ENCODE results near the gene RPL3.

Gene RPL3

DNA sequence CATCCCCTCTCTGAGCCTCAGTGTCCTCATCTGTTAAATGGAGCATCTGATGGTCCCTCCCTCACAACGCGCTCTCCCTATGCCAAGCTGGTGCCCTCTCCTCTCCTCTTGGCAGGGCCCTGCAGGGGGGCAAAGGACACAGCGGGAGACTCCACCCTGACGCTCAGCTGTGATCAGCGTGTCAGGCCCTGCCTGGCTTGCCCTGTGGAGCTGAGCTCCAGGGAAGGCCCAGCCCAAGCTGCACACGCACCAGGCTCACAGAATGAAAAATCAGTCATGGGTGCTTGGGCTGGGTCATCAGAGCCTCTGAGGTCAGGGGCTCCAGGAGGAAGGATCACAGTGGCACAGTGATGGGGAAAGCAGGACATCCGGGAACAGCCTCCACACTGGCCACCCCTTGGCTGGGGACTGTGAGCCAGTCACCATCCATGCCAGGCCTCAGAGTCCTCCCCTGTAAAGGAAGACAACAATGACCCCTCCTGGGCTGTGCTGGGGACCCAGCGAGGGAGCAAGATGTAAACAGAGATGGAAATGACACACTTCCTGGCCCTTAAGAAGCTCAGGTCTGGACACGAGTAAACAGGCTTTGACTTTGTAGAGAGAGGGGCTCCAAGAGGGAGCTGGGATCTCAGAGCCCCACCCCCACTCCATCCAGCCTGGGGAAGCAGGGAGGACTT is 36.6 kb downstream of the RPL3 start:
- peak; percentile 81 for DNase-seq (ENCODE audit: low spot score)

DNA sequence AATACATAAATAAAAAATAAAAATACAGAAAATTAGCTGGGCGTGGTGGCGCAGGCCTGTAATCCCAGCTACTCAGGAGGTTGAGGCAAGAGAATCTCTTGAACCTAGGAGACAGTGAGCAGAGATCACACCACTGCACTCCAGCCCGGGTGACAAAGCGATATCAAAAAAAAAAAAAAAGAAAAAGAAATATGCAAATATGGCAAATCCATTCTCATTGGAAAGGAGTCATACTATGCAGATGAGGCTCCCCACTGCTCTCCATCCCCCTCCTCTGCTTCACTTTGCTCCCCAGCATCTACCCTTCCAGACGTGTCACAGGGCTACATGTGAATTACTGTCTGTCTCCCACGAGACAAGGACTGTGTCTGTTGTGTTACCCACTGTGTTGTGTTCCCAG is 38.3 kb downstream of the RPL3 start:
- no peak for DNase-seq (ENCODE audit: low spot score)

DNA sequence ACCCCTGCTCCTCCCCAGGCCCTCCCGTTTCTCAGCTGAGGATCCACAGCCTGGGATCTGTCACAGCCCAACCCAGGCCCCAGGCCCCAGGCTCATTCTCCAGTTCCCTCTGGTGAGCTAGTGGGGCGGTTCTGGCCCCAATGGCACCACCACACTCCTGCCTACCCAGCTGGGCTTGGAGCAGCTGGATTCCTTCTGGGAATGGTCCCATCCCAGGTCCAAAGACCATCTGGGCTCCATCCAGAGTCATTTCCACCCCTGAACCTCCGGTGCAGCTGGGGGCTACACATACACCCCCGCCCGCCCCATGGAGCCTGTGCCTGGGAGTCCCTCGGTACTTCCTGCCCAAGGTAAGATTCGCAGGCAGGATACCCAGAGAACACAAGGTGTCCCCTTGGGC is 39.2 kb downstream of the RPL3 start:
- DNase-seq (ENCODE audit: low spot score) = no peak

DNA sequence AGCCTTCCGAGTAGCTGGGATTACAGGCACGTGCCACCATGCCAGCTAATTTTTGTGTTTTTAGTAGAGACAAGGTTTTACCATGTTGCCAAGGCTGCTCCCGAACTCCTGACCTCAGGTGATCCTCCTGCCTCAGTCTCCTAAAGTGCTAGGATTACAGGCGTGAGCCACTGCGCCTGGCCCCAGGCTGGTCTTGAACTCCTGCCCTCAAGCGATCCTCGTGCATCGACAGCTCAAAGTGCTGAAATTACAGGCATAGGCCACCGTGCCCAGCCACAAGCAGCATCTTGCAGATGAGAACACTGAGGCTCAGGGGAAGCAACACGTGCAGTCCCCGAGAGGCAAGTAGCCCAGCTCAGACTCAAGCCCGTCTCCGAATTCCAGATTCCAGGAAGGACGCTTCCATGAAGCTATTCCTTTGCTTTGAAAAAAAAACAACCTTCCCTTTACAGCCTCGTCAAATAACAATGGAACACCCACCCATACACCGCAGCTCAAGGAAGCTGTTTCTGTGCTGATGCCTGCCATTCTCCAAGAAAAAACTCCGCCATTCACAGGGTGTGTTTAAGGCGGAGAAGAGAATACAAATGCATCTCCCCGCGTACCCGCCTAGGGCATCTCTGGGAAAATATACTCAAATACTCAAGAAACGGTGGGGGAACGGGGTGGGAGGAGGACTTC is 40.1 kb downstream of the RPL3 start:
- no peak for DNase-seq (ENCODE audit: low spot score)

DNA sequence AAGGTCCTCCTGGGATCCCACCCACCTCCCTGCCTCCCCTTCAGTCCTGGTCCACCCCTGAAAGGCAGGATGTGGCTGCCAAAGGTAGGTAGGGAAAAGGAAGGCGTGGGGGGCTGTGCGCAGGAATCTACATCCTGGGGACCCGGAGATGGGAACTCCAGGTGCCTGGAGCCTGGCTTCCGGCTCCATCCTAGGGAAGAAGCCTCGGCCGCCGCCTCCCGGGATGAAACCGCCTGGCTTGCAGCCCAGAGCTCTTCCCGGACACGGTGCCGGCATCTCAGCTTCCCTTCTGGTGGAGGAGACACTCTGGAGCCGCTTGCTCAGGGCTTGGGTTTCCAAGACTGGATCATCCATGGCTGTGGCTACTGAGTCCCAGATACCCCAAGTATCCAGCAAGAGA is 41.4 kb downstream of the RPL3 start:
- DNase-seq (ENCODE audit: low spot score) = no peak

DNA sequence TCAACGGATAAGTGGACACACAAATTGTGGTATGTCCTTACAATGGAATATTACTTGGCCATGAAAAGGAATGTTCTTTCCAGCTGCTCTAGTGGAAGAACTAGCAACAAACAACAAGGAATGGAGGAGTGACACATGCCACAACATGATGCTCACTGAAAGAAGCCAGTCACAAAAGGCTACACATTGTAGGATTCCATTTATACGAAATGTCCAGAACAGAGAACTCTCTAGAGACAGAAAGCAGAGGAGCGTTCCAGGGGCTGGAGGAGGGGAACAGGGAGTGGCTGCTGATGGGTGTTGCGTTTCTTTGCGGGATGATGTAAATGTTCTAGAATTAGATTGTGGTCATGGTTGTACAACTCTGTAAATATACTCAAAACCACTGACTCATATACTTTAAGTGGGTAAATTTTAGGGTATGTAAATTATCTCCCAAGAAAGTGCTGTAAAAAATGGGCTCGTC is 42.2 kb downstream of the RPL3 start:
- DNase-seq (ENCODE audit: low spot score) = peak; percentile 54

DNA sequence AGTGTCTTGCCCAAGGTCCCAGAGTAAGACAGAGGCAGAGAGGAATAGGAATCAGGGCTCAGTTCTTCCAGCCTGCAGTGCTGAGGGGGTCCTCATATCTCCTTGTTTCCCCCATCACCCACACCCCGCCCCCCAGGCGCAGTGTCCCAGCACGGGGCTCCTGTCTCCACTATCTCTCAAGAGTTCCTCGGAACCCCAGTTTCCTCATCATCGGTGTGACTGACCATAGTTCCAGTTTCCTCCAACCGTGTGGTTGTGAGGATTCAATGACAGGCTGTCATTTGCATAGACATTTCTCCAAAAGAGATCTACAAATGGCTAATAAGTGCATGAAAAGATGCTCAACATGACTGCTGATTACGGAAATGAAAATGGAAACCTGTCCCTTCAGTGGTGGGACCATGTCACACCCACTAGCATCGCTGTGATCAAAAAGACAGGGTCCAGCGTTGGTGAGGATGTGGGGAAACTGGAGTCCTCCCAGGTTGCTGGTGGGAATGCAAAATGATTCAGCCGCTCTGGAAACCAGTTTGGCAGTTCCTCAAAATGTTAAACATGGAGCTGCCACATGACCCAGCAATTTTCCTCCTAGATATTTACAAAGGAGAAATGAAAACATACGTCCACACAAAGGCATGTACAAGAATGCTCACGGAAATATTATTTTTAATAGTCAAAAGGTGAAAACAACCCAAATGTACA is 42.8 kb downstream of the RPL3 start:
- no peak for DNase-seq (ENCODE audit: low spot score)

DNA sequence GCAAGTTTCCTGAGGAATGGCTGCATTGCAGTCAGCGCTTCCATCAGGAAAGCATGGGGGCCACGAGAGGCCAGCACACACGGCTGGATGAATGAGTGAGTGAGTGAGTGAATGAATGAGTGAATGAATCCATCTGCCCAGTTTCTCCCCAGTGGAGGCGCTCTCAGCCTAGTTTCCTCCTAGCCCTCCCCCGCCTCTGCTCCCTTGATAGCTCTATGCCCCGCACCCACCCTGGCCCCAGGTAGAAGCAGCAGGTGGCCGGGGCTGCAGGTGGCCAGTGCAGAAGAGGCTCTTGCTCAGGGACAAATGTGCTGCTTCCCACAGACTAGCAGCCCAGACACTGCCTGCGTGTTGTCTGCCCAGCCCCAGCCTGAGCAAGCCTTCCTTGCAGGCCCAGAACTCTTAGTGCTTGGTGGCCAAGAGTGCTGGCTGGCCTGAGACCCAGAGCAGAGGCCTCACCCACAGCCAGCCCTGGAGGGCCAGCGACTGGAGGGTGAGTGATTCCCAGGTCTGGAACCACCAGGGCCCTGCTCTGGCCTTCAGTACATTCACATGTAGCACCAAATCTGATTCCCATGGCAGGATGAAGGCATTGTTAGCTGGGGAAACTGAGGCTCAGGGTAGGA is 43.5 kb downstream of the RPL3 start:
- no peak for DNase-seq (ENCODE audit: low spot score)

DNA sequence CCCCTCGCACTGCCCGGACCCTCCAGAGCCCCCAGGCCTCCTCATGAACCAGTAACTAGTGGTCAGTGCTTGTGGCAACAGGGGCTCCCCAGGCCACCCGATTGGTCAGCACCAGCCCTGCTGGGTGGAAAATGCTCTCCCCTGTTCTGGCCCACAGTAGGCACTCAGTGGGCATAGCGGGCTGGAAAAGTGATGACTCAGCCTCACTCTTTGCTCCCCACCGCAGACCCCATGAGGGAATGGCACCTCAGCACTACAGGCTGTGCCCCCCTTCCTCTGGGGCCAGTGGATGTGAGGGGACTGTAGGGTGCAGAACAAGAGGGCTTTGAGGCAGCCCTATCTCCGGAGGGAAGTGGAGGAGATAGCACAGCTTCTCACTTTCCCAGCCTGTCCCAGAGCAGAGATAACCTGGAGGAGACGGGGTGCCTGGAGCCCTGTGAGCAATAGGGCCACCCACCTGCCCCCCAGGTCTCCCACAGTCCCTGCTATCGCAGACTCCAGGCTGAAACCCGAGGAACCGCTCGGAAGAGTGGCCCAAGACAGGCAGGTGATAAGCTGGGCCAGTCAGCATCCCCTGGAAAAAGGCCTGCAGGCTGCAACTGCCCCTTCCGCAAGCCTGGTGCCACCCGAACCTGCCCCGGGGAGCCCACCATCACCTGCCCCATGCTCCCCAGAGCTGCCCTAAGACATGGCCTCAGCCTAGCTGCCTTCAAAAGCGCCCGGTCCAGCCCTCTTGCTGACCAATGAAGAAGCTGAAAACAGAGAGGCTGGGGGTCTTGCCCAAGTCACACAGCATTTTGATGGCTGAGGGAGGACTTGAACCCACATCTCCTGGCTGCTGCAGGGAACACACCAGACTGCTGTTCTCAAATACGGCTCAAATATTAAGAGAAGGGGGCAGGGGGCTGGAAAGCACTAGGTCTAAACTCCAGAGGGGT is 45.2 kb downstream of the RPL3 start:
- DNase-seq (ENCODE audit: low spot score) = no peak

DNA sequence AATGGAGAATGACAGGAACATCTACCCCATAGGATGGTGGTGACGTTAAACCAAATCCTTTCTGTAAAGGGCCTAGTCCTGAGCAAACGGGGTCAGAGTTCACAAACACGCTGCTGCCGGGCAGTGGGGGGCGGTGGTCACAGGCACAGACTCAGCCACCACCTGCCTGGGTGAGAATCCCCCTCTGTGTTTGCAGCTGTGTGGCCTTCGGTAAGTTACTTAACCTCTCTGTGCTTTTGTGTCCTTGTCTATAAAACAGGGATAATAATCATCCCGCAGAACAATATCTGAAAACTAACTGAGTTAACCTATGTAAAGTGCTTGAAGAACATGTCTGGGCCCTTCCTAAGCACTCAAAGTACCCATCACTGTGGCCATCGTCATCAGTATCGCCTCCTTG is 48.6 kb downstream of the RPL3 start:
- no peak for DNase-seq (ENCODE audit: low spot score)

DNA sequence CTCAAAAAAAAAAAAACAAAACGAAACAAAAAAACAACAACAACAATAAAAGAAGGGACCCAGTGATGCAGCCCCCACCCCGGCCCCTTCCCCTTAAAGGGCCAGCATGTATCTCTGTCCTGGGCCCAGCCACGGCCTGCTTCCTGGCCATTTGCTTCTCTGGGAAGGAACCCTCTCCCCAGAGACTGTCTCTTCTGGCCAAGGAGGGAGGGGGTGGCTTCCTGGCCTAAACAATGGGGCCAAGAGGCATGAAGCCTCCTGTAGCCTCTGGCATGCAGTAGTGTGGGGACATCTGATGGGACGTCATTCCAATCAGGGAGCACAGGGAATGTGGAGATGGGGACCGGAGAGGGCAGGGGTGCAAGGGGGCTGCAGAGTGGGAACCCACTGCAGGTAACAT is 49.1 kb downstream of the RPL3 start:
- DNase-seq (ENCODE audit: low spot score) = no peak

DNA sequence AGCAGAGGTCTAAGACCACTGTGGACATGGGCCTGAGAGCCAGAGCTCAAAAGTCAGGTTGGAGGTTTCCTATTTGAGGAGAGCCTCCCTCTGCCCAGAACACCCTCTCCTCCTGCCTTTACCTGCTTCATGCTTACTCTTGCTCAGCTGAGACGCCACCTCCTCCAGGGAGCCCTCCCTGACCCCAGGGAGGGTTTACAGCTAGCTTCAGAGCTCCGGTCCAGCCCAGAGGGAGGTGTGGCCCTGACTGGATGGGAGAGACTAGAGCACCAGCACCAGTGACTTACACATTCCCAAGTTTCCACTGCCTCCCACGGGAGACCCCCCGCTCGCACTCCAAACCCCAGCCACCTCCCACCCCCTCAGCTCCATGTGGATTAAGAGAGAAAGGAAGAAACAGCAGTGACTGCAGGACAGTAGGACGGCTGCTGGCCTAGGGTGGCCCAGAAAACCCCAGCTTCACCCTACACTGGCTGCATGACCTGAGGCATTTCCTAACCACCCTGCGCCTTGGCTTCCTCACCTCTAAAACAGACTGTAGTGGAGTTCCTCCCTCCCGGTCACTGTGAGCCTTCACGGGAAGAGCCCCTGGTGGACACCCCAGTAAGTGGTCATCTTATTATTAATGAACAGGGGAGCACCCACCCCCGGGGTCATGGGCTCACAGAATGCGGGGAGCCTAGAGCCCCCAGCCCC is 50.2 kb downstream of the RPL3 start:
- no peak for DNase-seq (ENCODE audit: low spot score)

DNA sequence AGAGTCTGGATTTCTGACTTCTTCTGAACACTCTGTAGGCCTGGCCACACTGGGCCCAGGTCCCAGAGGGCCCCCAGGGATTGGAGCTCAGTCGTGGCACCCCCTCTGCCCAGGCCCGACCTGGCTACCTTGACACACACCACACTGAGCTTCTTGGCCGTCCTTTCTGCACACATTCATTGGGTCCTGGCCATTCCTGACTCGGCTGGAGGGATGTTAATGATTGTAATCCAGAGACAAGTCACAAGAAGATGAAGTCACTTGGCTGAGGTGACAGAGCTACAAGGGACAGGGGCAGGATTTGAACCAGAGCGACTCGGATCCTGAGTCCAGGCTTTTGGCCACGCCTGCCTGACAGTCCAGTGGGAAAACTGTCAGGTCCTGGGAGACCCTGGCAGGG is 50.8 kb downstream of the RPL3 start:
- DNase-seq (ENCODE audit: low spot score) = peak; percentile 58

DNA sequence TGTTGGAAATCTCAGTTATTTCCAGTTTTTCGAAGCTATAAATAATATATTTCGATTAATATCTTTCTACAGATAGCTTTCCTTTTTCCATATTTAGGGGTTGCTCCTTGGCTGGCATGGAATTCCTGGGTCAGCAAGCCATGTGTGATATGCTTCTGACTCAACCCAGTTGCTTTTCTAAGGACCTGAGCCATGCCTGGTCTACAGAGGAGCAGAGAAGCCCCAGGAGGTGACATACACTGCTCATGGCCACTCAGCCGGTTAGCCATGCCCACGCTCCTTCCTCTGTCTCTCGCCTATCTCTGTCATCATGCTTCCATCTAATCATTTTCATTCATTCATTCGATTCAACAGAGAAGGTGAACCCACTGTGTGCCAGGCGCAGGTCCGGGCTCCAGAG is 51.4 kb downstream of the RPL3 start:
- peak; percentile 78 for DNase-seq (ENCODE audit: low spot score)

DNA sequence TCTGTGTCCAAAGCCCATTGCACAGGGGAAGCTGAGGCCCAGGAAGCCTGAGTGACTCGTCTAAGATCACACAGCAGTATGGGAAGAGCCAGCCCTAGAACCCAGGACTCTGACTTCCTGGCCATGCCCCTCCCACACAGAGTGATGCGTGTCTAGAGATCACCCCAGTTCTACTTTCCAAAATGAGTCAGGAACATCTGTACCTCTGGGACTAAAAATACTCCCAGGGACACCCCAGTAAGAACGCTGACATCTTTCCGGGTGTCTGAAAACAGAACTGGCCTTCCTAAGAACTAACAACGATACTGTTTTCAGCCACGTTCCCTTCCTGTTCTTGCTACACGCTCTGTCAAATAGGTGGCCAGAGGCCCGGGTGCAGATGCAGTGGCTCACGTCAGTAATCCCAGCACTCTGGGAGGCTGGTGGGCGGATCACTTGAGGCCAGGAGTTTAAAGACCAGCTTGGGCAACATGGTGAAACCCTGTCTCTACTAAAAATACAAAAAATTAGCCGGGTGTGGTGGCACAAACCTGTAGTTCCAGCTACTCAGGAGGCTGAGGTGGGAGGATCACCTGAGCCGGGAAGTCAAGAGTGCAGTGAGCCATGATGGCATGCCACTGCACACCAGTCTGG is 52.9 kb downstream of the RPL3 start:
- no peak for DNase-seq (ENCODE audit: low spot score)

DNA sequence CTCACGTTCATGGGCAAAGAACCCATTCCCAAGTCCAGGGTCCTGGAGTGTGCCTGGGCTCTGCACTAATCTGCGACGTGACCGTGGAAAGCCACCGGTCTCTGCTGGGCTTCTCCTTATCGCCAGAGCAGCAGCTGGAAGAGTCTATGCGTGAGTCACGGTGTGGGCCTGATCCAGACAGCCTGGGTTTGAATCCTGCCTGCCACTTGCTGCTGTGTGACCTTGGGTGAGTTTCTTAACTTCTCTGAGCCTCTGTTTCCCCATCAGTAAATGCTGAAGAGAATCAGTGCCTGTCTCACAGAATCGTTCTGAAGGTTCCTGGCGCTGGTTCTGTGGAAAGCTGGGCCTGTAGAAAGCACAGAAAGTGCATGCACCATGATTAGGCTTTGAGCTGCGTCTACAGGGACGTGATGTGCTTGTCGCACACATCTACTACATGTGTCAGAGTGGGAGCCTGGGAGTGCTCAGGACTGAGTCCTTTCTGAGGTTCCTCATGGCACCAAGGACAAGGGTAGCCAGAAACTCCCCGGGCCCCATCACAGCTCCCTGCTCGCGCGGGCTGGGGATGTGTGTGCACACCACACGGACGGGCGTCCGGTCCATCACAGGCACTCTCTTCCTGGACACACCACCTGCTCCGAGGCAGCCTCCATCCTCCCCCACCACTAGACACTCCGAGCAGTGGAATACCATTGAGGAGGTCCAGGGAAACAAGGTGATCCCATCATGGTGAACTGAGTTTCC is 54.1 kb downstream of the RPL3 start:
- no peak for DNase-seq (ENCODE audit: low spot score)

DNA sequence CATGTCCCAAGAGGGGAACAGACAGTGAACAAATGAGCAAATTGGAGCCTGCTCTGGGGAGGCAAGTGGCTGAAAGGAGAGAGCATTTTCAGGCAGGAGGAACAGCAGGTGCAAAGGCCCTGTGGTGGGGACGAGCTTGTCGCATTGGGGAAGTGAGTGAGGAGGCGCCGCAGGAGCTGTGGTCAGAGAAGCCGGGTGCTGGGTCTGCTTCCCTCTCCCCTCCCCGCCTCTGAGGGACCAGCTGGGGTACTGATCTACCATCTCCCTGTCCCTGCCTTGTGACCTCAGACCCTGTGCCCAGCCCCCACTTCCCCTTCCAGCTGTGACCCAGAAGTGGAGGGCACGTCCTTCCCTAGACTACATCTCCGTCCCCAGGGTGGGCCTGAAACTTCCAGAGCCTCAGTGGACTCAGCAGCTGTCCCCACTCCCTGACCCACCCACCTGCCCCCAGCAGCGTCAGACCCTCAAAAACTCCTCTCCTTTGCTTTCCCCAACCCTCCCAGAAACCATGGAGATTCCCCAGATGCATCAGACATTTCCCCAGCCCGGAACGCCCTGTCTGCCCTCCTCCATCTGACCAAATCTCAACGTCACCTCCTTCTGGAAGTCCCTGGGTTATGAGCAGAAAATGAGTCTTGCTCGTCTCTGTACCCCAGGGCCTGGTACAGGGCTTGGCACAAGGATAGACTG is 54.9 kb downstream of the RPL3 start:
- DNase-seq (ENCODE audit: low spot score) = no peak

DNA sequence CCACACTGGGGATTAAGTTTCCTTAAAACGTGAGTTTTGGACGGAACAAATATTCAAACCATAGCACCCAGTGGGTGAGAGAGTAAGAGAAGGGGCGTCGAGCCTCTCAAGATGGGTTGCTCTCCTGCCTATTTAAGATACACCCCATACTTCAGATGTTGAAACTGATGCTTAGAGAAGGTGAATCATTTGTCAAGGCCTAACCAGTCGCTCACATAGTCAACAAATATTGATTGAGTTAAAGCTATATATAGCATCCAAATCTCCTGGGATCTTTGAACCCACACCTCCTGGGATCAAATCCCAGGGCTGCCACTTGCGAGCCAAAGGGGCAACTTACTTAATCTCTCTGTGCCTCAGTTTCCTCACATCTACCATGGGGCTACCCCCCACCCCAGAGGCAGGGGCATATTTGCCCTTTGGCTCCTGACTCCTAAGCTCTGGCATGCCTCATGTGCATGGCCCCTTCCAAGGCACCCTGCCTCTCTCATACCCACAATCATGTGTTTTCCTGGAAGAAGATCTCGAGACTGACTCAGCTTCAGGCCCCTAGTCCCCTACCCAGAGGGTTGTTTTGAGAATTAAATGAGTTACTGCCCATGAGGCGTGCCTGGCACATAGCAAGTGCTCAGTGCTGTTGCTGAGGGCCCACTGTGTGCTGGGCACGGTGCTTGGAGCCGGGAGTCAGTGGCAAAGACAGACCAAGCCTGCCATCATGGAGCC is 55.6 kb downstream of the RPL3 start:
- no peak for DNase-seq (ENCODE audit: low spot score)

Measured in kidney tubule cell (primary cell).